T-helper 1 cell treated with Interleukin-12 subunit alpha and Interleukin-12 subunit beta and Interleukin-4 antibody, amounts not matched to agents 30 μg/mL and 1 μg/mL, for 36 hours (primary cell): ENCODE measurements around the gene ELOVL6.
"Not testable (repeated sequence)": the region's sequence is repeated elsewhere in the genome, so short reads cannot be mapped to it uniquely, and the experiment has no call there.

Source experiments
- H3K27ac Mint-ChIP-seq: one replicate; pipeline ENCODE4 v1.8.0; 2021; ENCODE audit warnings: mild to moderate bottlenecking, mixed read lengths
- H3K27me3 Mint-ChIP-seq: one replicate; pipeline ENCODE4 v1.8.0; 2021; ENCODE audit warnings: low read depth, mixed read lengths
- H3K36me3 Mint-ChIP-seq: one replicate; pipeline ENCODE4 v1.8.0; 2021; ENCODE audit warnings: low read depth, mixed read lengths
- H3K4me1 Mint-ChIP-seq: one replicate; pipeline ENCODE4 v1.8.0; 2021; ENCODE audit warnings: low read depth, mixed read lengths
- H3K4me3 Mint-ChIP-seq: one replicate; pipeline ENCODE4 v1.8.0; 2021; ENCODE audit warnings: mild to moderate bottlenecking, moderate library complexity, mixed read lengths
- H3K9me3 Mint-ChIP-seq: one replicate; pipeline ENCODE4 v1.8.0; 2021; ENCODE audit warnings: mixed read lengths

Gene ELOVL6

DNA sequence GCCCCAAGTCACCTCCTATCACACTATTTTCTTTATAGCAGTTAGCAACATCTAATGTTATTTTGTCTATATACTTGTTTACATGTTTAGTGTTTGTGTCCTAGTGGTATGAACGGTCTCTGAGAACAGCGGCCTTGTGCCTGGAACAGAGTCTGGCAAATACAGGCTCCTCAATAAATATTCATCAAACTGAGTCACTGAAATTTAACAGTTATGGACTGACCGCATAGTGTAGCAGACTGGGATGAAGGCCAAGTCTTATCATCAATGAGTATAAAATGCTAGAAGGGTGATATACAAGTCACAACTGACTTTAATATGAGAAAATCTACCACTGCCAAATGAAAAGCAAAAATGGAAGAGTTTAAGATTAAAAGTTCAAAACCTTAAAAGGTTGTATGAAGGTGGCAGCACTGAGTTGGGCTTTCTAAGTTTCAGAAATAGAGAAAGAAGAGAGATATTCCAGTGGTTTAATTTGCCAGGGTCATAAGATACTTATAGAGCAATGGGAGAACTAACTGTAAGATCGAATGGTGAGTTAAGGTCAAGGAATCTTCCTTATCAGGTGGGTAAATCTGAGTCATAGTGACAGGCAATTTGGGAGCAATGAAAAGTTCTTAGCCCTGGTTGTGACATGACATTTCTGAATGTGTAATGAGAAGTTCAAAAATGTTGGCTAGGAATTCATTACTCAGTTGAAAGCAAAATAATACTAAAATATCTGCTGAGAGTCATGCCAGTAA is 34.9 kb downstream of the ELOVL6 start:
- Mint-ChIP-seq H3K4me3 (peak overlapping the region; percentile 20), H3K36me3 (peaks cover 22% of the 10 kb centered on the region), H3K4me1 (peaks cover 32% of the 10 kb centered on the region), H3K27ac (peak overlapping the region; percentile 43), H3K9me3 (peaks cover 5% of the 10 kb centered on the region), H3K27me3 (no peaks in the 10 kb centered on the region)

DNA sequence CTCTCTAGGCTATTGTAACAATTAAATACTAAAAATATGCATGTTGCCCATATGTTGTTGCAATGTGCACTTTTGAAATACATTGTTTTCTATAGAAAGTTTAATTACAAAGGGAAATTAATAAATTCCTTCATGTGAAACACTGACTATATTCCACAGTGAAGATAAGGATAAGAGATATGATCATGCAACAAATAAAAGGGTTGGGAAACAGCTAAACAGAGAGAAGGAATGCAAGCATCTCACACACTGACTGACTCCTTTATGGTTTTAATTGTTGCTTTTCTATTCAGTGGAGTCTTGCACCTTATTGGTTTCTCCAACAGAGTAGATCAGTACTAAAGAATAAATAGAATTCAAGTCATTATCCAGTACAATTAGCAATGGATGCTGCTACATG is 37.8 kb downstream of the ELOVL6 start:
- Mint-ChIP-seq H3K9me3 (peaks cover 5% of the 10 kb centered on the region), H3K4me1 (peaks cover 28% of the 10 kb centered on the region), H3K27me3 (no peaks in the 10 kb centered on the region), H3K36me3 (peaks cover 27% of the 10 kb centered on the region), H3K4me3 (no peak overlapping the region), H3K27ac (no peak overlapping the region)

DNA sequence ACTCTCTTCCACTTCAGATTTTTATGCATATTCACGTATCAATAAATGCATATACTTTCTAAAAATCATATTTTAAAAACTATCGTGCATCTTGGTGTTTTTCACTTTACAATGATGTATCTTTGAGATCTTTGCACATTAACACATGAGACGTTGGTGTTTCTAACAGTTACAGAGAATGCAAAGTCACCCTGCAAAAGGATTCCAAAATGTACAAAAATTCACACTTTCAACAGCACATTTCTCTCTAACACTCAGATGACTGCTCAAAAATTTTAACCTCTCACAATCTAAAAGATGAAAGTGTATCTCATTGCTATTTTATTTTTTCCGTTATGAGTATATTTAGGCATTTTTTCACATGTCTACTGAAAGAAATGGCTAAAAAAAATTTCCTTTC is 38.9 kb downstream of the ELOVL6 start:
- Mint-ChIP-seq H3K27me3 (no peaks in the 10 kb centered on the region), H3K9me3 (peaks cover 5% of the 10 kb centered on the region), H3K36me3 (peaks cover 28% of the 10 kb centered on the region), H3K27ac (no peak overlapping the region), H3K4me3 (no peak overlapping the region), H3K4me1 (peaks cover 21% of the 10 kb centered on the region)

- Mint-ChIP-seq H3K27ac (no peak overlapping the region), H3K4me3 (no peak overlapping the region), H3K4me1 (peaks cover 10% of the 10 kb centered on the region), H3K36me3 (peaks cover 19% of the 10 kb centered on the region), H3K9me3 (no peaks in the 10 kb centered on the region), H3K27me3 (no peaks in the 10 kb centered on the region)
Measured at GRCh38 chr4:110157580-110157979, 40.8 kb downstream of the ELOVL6 start.

DNA sequence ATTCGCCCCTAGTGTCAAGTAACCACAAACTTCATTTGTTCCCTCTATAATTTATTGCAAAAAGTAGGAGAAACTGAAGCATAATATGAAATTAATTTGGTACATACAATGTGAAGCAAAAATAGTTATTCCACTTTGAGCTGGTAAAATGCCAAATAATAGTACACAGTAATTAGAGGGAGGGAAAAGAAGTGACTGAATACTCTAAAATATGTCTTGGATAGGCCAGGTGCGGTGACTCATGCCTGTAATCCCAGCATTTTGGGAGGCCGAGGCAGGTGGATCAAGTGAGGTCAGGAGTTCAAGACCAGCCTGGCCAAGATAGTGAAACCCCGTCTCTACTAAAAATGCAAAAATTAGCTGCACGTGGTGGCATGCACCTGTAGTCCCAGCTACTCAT is 41.2 kb downstream of the ELOVL6 start:
- not testable (repeated sequence) for H3K4me3 Mint-ChIP-seq, H3K27me3 Mint-ChIP-seq, H3K27ac Mint-ChIP-seq, H3K9me3 Mint-ChIP-seq
- peaks cover 19% of the 10 kb centered on the region for H3K36me3 Mint-ChIP-seq
- peaks cover 10% of the 10 kb centered on the region for H3K4me1 Mint-ChIP-seq

- peaks cover 15% of the 10 kb centered on the region for H3K36me3 Mint-ChIP-seq
- no peak overlapping the region for H3K4me3 Mint-ChIP-seq
- H3K9me3 Mint-ChIP-seq = no peaks in the 10 kb centered on the region
- H3K27me3 Mint-ChIP-seq = no peaks in the 10 kb centered on the region
- peaks cover 10% of the 10 kb centered on the region for H3K4me1 Mint-ChIP-seq
- no peak overlapping the region for H3K27ac Mint-ChIP-seq
Measured at GRCh38 chr4:110156442-110156841, 42.0 kb downstream of the ELOVL6 start.

- Mint-ChIP-seq H3K4me3 (no peak overlapping the region), H3K4me1 (peaks cover 10% of the 10 kb centered on the region), H3K36me3 (peaks cover 12% of the 10 kb centered on the region), H3K27ac (no peak overlapping the region), H3K9me3 (no peaks in the 10 kb centered on the region), H3K27me3 (no peaks in the 10 kb centered on the region)
Measured at GRCh38 chr4:110155654-110156053, 42.8 kb downstream of the ELOVL6 start.

DNA sequence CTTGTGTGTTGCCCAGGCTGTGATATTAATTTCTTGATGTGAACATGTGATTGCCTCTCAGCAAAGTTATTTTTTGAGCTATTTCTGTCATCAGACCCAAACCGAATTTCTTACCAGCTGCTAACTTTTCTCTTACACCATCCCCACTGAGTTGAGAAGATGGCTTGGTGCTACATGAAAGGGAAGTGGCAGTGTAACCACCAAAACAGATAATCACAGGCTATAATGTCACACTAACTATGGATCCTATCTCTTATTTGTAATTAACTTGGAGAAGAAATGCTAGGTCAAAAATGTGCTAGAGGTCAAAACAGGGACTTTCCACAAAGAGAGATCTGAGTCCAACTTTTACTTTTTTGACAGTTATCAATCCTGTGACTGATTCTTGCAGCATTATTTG is 43.8 kb downstream of the ELOVL6 start:
- Mint-ChIP-seq H3K27ac (no peak overlapping the region), H3K4me3 (no peak overlapping the region), H3K36me3 (peaks cover 12% of the 10 kb centered on the region), H3K4me1 (peaks cover 8% of the 10 kb centered on the region), H3K27me3 (no peaks in the 10 kb centered on the region), H3K9me3 (no peaks in the 10 kb centered on the region)

GRCh38 chr4:110152386-110152785 is 46.0 kb downstream of the ELOVL6 start:
- no peak overlapping the region for H3K27ac Mint-ChIP-seq
- H3K27me3 Mint-ChIP-seq = no peaks in the 10 kb centered on the region
- peaks cover 16% of the 10 kb centered on the region for H3K36me3 Mint-ChIP-seq
- H3K9me3 Mint-ChIP-seq = no peaks in the 10 kb centered on the region
- no peak overlapping the region for H3K4me3 Mint-ChIP-seq
- H3K4me1 Mint-ChIP-seq = peaks cover 5% of the 10 kb centered on the region

GRCh38 chr4:110149089-110149488 is 49.3 kb downstream of the ELOVL6 start:
- Mint-ChIP-seq H3K9me3 (no peaks in the 10 kb centered on the region), H3K4me3 (no peak overlapping the region), H3K27me3 (no peaks in the 10 kb centered on the region), H3K4me1 (peaks cover 4% of the 10 kb centered on the region), H3K27ac (no peak overlapping the region), H3K36me3 (peaks cover 20% of the 10 kb centered on the region)

DNA sequence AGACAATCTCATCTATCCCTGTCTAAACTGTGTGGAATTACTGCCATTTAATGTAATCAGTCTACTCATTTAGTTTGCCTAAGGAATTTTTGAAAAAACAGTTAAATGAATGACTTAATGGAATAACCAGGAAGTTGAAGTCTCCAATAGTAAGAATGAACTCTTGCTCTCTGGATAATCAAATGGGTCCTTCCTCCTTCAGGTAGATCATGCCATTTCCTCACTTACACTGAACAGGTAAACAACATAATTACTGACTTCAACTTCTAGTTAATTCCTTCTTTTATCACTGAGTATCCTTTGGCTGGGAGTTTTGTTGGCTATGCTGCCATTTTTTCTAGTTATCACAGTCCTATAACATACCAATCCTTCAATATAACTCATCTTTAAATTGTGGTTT is 56.0 kb downstream of the ELOVL6 start:
- no peaks in the 10 kb centered on the region for H3K27me3 Mint-ChIP-seq
- no peaks in the 10 kb centered on the region for H3K9me3 Mint-ChIP-seq
- H3K27ac Mint-ChIP-seq = no peak overlapping the region
- H3K36me3 Mint-ChIP-seq = peaks cover 21% of the 10 kb centered on the region
- H3K4me3 Mint-ChIP-seq = no peak overlapping the region
- H3K4me1 Mint-ChIP-seq = peaks cover 14% of the 10 kb centered on the region

DNA sequence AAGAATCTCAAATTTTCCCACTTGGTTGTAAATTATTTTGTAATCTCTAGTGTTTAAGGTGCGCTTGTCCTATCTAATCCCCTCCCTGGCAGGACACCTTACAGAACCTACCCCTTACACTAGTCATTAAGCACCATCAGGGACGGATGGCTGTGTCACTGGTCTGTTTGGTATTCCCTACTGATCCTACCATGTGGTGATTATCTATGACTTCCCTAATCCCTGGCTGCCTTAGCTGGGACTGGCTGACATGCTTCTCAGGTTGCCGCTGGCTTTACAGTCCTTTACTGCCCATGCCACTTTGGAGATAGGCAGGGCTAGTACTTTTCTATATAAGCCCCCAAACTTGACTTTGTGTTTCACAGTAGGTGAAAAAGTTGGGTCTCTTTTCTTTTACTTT is 58.6 kb downstream of the ELOVL6 start:
- Mint-ChIP-seq H3K27me3 (no peaks in the 10 kb centered on the region), H3K36me3 (peaks cover 19% of the 10 kb centered on the region), H3K4me1 (peaks cover 10% of the 10 kb centered on the region), H3K4me3 (no peak overlapping the region), H3K9me3 (no peaks in the 10 kb centered on the region), H3K27ac (no peak overlapping the region)

DNA sequence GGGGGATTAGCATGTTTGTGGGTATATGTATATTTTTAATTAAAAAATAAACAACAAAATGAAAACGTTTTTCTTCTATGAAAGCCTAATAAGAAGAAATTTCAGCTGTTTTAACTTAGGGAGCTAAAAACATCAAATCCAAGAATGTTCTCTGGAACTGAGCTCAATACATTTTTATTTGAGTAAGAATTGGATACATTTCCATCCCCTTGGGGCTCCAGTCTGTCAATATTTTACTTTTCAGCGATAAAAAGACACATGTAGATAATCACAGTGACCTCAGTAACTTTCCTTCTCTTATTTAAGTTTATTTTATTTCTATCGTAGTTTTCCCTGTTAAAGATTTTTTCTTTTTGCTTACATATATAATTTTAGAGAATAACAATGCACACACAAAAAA is 59.3 kb downstream of the ELOVL6 start:
- Mint-ChIP-seq H3K36me3 (peaks cover 18% of the 10 kb centered on the region), H3K27ac (no peak overlapping the region), H3K27me3 (no peaks in the 10 kb centered on the region), H3K4me1 (peaks cover 10% of the 10 kb centered on the region), H3K9me3 (no peaks in the 10 kb centered on the region), H3K4me3 (no peak overlapping the region)

- Mint-ChIP-seq H3K4me3 (no peak overlapping the region), H3K36me3 (peaks cover 23% of the 10 kb centered on the region), H3K27ac (no peak overlapping the region), H3K27me3 (no peaks in the 10 kb centered on the region), H3K9me3 (no peaks in the 10 kb centered on the region), H3K4me1 (peaks cover 10% of the 10 kb centered on the region)
Measured at GRCh38 chr4:110138551-110138950, 59.9 kb downstream of the ELOVL6 start.

- Mint-ChIP-seq H3K27me3 (no peaks in the 10 kb centered on the region), H3K36me3 (peaks cover 27% of the 10 kb centered on the region), H3K9me3 (no peaks in the 10 kb centered on the region), H3K4me3 (no peak overlapping the region), H3K4me1 (peaks cover 14% of the 10 kb centered on the region), H3K27ac (no peak overlapping the region)
Measured at GRCh38 chr4:110137829-110138228, 60.6 kb downstream of the ELOVL6 start.

GRCh38 chr4:110135523-110135922 is 62.9 kb downstream of the ELOVL6 start:
- Mint-ChIP-seq H3K27ac (no peak overlapping the region), H3K36me3 (peaks cover 29% of the 10 kb centered on the region), H3K4me1 (peaks cover 14% of the 10 kb centered on the region), H3K9me3 (no peaks in the 10 kb centered on the region), H3K4me3 (no peak overlapping the region), H3K27me3 (no peaks in the 10 kb centered on the region)
